HFF-Myc (cell line): ENCODE data around the gene FREM1.

Experiments used
- DNase-seq: peaks from one replicate; pipeline ENCODE4 v3.0.0-alpha.2; 2011; ENCODE audit warnings: low read depth; ENCODE audit errors: extremely low read depth
- H3K4me3 ChIP-seq: replicated peaks from 2 replicates; pipeline ENCODE4 v1.5.1; 2011; ENCODE audit warnings: low read depth, mild to moderate bottlenecking, control low read depth, low read length
- CTCF ChIP-seq: IDR thresholded peaks from 2 replicates; pipeline ENCODE4 v1.5.1; 2012; ENCODE audit warnings: mild to moderate bottlenecking, low read depth, low read length, control low read depth; ENCODE audit errors: missing control alignments

FREM1 gene

GRCh38 chr9:14746626-14747025 lies 163.6 kb downstream of the FREM1 start:
- TF ChIP-seq CTCF = no peak

GRCh38 chr9:14744768-14745167 lies 165.5 kb downstream of the FREM1 start:
- H3K4me3 ChIP-seq = no peak overlapping the region
- DNase-seq = no peak
- no peak for TF ChIP-seq CTCF

More at GRCh38 chr9:14746626-14747025, 163.6 kb downstream of the FREM1 start:
- no peak for DNase-seq
- H3K4me3 ChIP-seq = no peak overlapping the region

GRCh38 chr9:14741369-14741768 lies 168.9 kb downstream of the FREM1 start:
- H3K4me3 ChIP-seq = no peak overlapping the region
- no peak for DNase-seq
- no peak for TF ChIP-seq CTCF

GRCh38 chr9:14733133-14733532 lies 177.1 kb downstream of the FREM1 start:
- no peak for TF ChIP-seq CTCF
- H3K4me3 ChIP-seq = no peak overlapping the region
- DNase-seq = no peak

- TF ChIP-seq CTCF = no peak
Observed at GRCh38 chr9:14731294-14731981, 178.8 kb downstream of the FREM1 start.

GRCh38 chr9:14730461-14730898 lies 179.7 kb downstream of the FREM1 start:
- H3K4me3 ChIP-seq = no peak overlapping the region
- peak; percentile 25 for DNase-seq
- no peak for TF ChIP-seq CTCF

More at GRCh38 chr9:14731294-14731981, 178.8 kb downstream of the FREM1 start:
- H3K4me3 ChIP-seq = no peak overlapping the region
- no peak for DNase-seq

- H3K4me3 ChIP-seq = no peak overlapping the region
- DNase-seq = no peak
- TF ChIP-seq CTCF = no peak
Observed at GRCh38 chr9:14723301-14723700, 186.9 kb downstream of the FREM1 start.
